ENCODE results near the gene TMEM117. TPM values are rescaled to one million over a fixed set of nuclear protein-coding genes. Genes with fewer than 3 reads are reported as not detected.

TMEM117 gene
- total RNA-seq, 1 donor from 2014 or later = 0.43 TPM

GRCh38 chr12:44206045-44206444 lies 370.2 kb downstream of the TMEM117 start:
- Histone ChIP-seq H3K27me3 (no peaks in the 10 kb centered on the region), H3K4me3 (no peak overlapping the region), H3K4me1 (no peaks in the 10 kb centered on the region), H3K36me3 (no peaks in the 10 kb centered on the region), H3K9me3 (peaks cover 0 to 7% of the 10 kb centered on the region in 2 donors), H3K27ac (no peak overlapping the region)
- intact Hi-C loops (cut with DNase I) = no loop called here
- DNase-seq (ENCODE audit: low spot score in 2 of 2) = no peak
- TF ChIP-seq, protein P1, sequence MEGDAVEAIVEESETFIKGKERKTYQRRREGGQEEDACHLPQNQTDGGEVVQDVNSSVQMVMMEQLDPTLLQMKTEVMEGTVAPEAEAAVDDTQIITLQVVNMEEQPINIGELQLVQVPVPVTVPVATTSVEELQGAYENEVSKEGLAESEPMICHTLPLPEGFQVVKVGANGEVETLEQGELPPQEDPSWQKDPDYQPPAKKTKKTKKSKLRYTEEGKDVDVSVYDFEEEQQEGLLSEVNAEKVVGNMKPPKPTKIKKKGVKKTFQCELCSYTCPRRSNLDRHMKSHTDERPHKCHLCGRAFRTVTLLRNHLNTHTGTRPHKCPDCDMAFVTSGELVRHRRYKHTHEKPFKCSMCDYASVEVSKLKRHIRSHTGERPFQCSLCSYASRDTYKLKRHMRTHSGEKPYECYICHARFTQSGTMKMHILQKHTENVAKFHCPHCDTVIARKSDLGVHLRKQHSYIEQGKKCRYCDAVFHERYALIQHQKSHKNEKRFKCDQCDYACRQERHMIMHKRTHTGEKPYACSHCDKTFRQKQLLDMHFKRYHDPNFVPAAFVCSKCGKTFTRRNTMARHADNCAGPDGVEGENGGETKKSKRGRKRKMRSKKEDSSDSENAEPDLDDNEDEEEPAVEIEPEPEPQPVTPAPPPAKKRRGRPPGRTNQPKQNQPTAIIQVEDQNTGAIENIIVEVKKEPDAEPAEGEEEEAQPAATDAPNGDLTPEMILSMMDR (IDR thresholded peaks at IDR 0.05) = no peak

DNA sequence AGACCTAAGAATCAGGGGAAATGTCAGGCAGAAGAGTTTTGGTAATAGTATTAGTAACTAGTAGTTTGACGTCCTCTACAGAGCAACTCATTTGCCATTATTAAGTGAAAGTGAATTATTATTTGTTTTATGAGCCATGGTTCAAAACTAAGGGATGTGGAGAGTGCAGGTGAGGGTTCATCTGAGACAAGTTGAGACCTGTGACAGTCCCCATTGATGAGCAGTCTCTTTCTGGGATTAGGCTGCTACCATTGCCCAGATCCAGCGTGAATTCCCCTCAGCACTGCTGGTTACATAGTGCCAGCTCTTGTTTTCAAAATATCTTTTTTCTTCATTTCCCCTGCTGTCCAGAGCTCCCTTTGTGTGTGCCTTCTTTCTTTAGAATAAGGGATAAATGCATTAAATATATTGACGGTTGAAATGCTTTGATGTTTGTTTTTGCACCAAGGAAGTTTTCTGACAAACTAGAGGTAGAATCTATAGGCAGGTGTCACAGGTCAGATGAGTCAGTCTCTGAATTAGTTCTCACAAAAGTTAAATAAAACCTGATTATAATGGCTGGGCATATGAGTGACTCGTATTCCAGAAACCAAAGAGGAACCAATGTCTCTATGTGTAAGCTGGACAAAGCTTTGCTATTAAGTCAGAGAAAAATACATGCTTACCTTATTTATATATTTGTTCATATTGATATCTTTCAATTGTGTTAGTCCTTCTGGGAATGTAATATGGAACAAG lies 381.4 kb downstream of the TMEM117 start:
- Histone ChIP-seq H3K27me3 (no peaks in the 10 kb centered on the region), H3K4me1 (no peaks in the 10 kb centered on the region), H3K9me3 (no peaks in the 10 kb centered on the region), H3K27ac (no peak overlapping the region), H3K36me3 (no peaks in the 10 kb centered on the region), H3K4me3 (no peak overlapping the region)
- intact Hi-C loops (cut with DNase I) = no loop called here
- no peak for DNase-seq (ENCODE audit: low spot score in 2 of 2)
- TF ChIP-seq, protein P1 (IDR thresholded peaks at IDR 0.05) = no peak

DNA sequence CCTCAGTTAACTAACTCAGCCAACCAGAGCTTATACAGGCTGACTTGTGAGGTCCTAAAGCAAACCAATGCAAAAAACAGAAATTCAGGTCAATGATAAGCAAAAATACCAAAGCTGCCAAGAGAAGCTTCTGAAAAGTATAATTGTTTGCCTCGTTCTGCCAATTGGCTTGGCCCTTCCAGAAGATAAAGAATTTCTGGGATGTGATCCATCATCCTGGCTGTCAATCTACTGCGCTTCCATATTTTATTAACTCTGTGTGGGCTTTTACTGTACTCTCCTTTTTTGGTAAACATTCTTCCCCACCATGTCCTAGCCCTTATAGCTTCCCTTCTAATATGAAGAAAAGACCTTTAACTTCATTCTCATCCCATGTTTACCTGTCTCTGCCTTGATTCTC lies 387.9 kb downstream of the TMEM117 start:
- intact Hi-C loops (cut with DNase I) = no loop called here
- TF ChIP-seq, protein P1 (IDR thresholded peaks at IDR 0.05) = no peak
- H3K4me3 ChIP-seq = no peak overlapping the region
- H3K27ac ChIP-seq = no peak overlapping the region
- DNase-seq (ENCODE audit: low spot score in 2 of 2) = no peak
- H3K36me3 ChIP-seq = no peaks in the 10 kb centered on the region
- H3K9me3 ChIP-seq = no peaks in the 10 kb centered on the region
- H3K27me3 ChIP-seq = no peaks in the 10 kb centered on the region
- no peaks in the 10 kb centered on the region for H3K4me1 ChIP-seq

GRCh38 chr12:44224399-44225148 lies 388.7 kb downstream of the TMEM117 start:
- no peak for DNase-seq (ENCODE audit: low spot score in 2 of 2)
- Histone ChIP-seq H3K9me3 (no peaks in the 10 kb centered on the region), H3K4me1 (no peaks in the 10 kb centered on the region), H3K4me3 (no peak overlapping the region), H3K27me3 (no peaks in the 10 kb centered on the region), H3K36me3 (no peaks in the 10 kb centered on the region), H3K27ac (no peak overlapping the region)
- TF ChIP-seq, protein P1 (IDR thresholded peaks at IDR 0.05) = no peak
- intact Hi-C loops (cut with DNase I) = no loop called here

DNA sequence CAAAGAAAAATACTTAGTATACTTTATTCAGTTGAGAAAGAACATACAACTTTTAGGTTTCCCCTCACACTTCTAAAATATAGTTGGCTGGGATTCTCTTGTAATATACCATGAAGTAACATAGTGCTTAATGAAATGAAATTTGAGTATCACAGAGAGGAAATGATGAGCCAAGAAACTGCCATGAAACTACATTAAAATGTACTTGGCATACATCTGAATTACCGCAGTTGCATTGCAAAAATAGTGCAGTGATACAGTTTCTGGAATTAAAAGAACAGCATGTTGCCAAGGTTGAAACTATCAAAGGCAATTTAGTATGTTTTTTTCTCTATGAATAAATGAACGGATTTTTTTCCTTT lies 389.2 kb downstream of the TMEM117 start:
- TF ChIP-seq, protein P1 (IDR thresholded peaks at IDR 0.05) = no peak
- intact Hi-C loops (cut with DNase I) = no loop called here
- no peak for DNase-seq (ENCODE audit: low spot score in 2 of 2)
- no peak overlapping the region for H3K27ac ChIP-seq
- no peaks in the 10 kb centered on the region for H3K9me3 ChIP-seq
- H3K36me3 ChIP-seq = no peaks in the 10 kb centered on the region
- H3K4me1 ChIP-seq = no peaks in the 10 kb centered on the region
- no peak overlapping the region for H3K4me3 ChIP-seq
- no peaks in the 10 kb centered on the region for H3K27me3 ChIP-seq

Measured in ascending aorta (tissue), 2 donors.